Gastroesophageal sphincter (tissue), 4 donors: ENCODE results near the gene ZNF597. TPM values are rescaled to one million over a fixed set of nuclear protein-coding genes. Genes with fewer than 3 reads are reported as not detected.

ENCODE experiments used
- ATAC-seq: fragments of 150-250 bp; one replicate; pipeline ENCODE4 v1.9.1; 2016; ENCODE audit warnings: mild to moderate bottlenecking, moderate library complexity
- H3K27ac ChIP-seq, 4 donors: fragments of 200-600 bp; sonication (generic) in 3 of 4; 1 replicate in 3 of 4; 2 replicates in 1 of 4; pipeline ENCODE4 v1.5.1; 2016 to 2019
- H3K27me3 ChIP-seq: fragments of 200-600 bp; sonication (generic); one replicate; pipeline ENCODE4 v1.5.1; 2019
- H3K36me3 ChIP-seq, 2 donors: fragments of 200-600 bp; sonication (generic); one replicate each; pipeline ENCODE4 v1.5.1; 2019; ENCODE audit warnings: control low read depth in 1 of 2
- H3K4me1 ChIP-seq, 3 donors: fragments of 200-600 bp; sonication (generic); 1 replicate in 2 of 3; 2 replicates in 1 of 3; pipeline ENCODE4 v1.5.1; 2016 to 2019; ENCODE audit warnings: control low read depth in 2 of 3
- H3K4me3 ChIP-seq, 2 donors: fragments of 200-600 bp; sonication (generic); one replicate each; pipeline ENCODE4 v1.5.1; 2019; ENCODE audit warnings: mild to moderate bottlenecking in 1 of 2, moderate library complexity in 1 of 2
- H3K9me3 ChIP-seq, 3 donors: fragments of 200-600 bp; sonication (generic); one replicate each; pipeline ENCODE4 v1.5.1; 2017 to 2019; ENCODE audit warnings: control low read depth in 2 of 3
- CTCF ChIP-seq, 4 experiments: fragments of 200-600 bp in 2 of 4; fragments of 450-650 bp in 2 of 4; sonication (generic) in 1 of 4; IDR thresholded peaks; one replicate each; pipeline ENCODE4 v1.5.1; 2017 to 2019; ENCODE audit warnings: antibody characterized with exemption in 4 of 4, mild to moderate bottlenecking in 2 of 4, moderate library complexity in 2 of 4
- EP300 ChIP-seq: sonication (generic); formaldehyde crosslinking; IDR thresholded peaks from one replicate; pipeline ENCODE4 v1.6.1; 2017; ENCODE audit warnings: antibody characterized with exemption, mild to moderate bottlenecking
- POLR2A ChIP-seq, 2 donors: fragments of 450-650 bp; IDR thresholded peaks; one replicate each; pipeline ENCODE4 v1.6.1; 2017; ENCODE audit warnings: antibody characterized with exemption in 2 of 2, mild to moderate bottlenecking in 2 of 2, moderate library complexity in 1 of 2
- POLR2AphosphoS5 ChIP-seq: sonication (generic); formaldehyde crosslinking; IDR thresholded peaks from one replicate; pipeline ENCODE4 v1.6.1; 2017; ENCODE audit warnings: antibody characterized with exemption
- WGBS, 2 donors: methylation state at CpG; one replicate each; pipeline ENCODE4 v1.1.5; 2018; ENCODE audit warnings: low coverage in 1 of 2; 5-methylcytosine and 5-hydroxymethylcytosine counted together
- total RNA-seq, 4 donors: library from RNA; depleted of rRNA; stranded (reverse); fragments of >200 nt; gene quantifications; one replicate each; pipeline ENCODE4 v1.1.0, GENCODE V29; 2016

ZNF597 gene
- total RNA-seq, 4 donors from 2014 or later = 1.4 to 2.8 (median 2.2) TPM

- H3K27ac ChIP-seq = peak overlapping the region; percentile 84 to 97 (median 97)
- H3K9me3 ChIP-seq = no peaks in the 10 kb centered on the region
- WGBS, 2 donors = 0% methylated on average over 3 of the region's 47 CpGs; no CpG with 5 or more reads in 1 of the 2 donors
- ATAC-seq = peak; percentile 3
- H3K4me1 ChIP-seq = peaks cover 2 to 67% (median 27%) of the 10 kb centered on the region in 3 donors
- no peaks in the 10 kb centered on the region for H3K36me3 ChIP-seq
- no peaks in the 10 kb centered on the region for H3K27me3 ChIP-seq
- H3K4me3 ChIP-seq = peak overlapping the region; percentile 81 to 90
- no peak for TF ChIP-seq POLR2AphosphoS5
- no peak for TF ChIP-seq POLR2A (IDR thresholded peaks at IDR 0.05)
- no peak for TF ChIP-seq EP300
- no peak for TF ChIP-seq CTCF (IDR thresholded peaks at IDR 0.05)
These were observed 15.1 kb upstream of the ZNF597 start for GRCh38 chr16:3458278-3458851.

GRCh38 chr16:3457434-3458252 is 14.3 kb upstream of the ZNF597 start:
- H3K27me3 ChIP-seq = no peaks in the 10 kb centered on the region
- peak overlapping the region; percentile 84 to 97 (median 97) for H3K27ac ChIP-seq
- peak overlapping the region; percentile 81 to 90 for H3K4me3 ChIP-seq
- peak; percentile 96 for ATAC-seq
- H3K4me1 ChIP-seq = peaks cover 2 to 60% (median 27%) of the 10 kb centered on the region in 3 donors
- H3K36me3 ChIP-seq = no peaks in the 10 kb centered on the region
- TF ChIP-seq POLR2A (IDR thresholded peaks at IDR 0.05) (peak; percentile 62 to 69), CTCF (IDR thresholded peaks at IDR 0.05) (peak in 3 of 4 experiments; percentile 64 to 74 (median 66)), EP300 (no peak), POLR2AphosphoS5 (peak; percentile 79)
- WGBS, 2 donors = 0 to 37% methylated on average over 2 to 8 of the region's 83 CpGs
- H3K9me3 ChIP-seq = no peaks in the 10 kb centered on the region

- no peak overlapping the region for H3K27ac ChIP-seq
- no peaks in the 10 kb centered on the region for H3K9me3 ChIP-seq
- no peak for ATAC-seq
- H3K36me3 ChIP-seq = peaks cover 0 to 14% of the 10 kb centered on the region in 2 donors
- H3K4me1 ChIP-seq = peaks cover 0 to 30% (median 14%) of the 10 kb centered on the region in 3 donors
- no peaks in the 10 kb centered on the region for H3K27me3 ChIP-seq
- TF ChIP-seq CTCF (IDR thresholded peaks at IDR 0.05) = no peak
- no peak for TF ChIP-seq EP300
- 47 to 79% methylated on average over 5 to 10 of the region's 10 CpGs for WGBS, 2 donors
- no peak overlapping the region for H3K4me3 ChIP-seq
These were observed 11.4 kb upstream of the ZNF597 start for GRCh38 chr16:3454631-3455147.

- Histone ChIP-seq H3K9me3 (no peaks in the 10 kb centered on the region), H3K36me3 (peaks cover 0 to 20% of the 10 kb centered on the region in 2 donors), H3K27ac (no peak overlapping the region), H3K27me3 (no peaks in the 10 kb centered on the region), H3K4me3 (no peak overlapping the region), H3K4me1 (peaks cover 0 to 24% (median 8%) of the 10 kb centered on the region in 3 donors)
- WGBS, 2 donors = 76 to 93% methylated on average over 3 to 4 of the region's 5 CpGs
- no peak for TF ChIP-seq POLR2AphosphoS5
- TF ChIP-seq EP300 = no peak
- TF ChIP-seq CTCF (IDR thresholded peaks at IDR 0.05) = no peak
- TF ChIP-seq POLR2A (IDR thresholded peaks at IDR 0.05) = no peak
- no peak for ATAC-seq
These were observed 10.8 kb upstream of the ZNF597 start for GRCh38 chr16:3454093-3454492.
